Smooth muscle cell (in vitro differentiated cells): ENCODE measurements around the gene TMEM37. TPM values are rescaled to one million over a fixed set of nuclear protein-coding genes. Genes with fewer than 3 reads are reported as not detected.

Experiments
- DNase-seq: peaks from one replicate; lab custom pipeline; 2025; ENCODE audit not compliant: unreplicated experiment; lab: John Stamatoyannopoulos, UW
- H2AFZ ChIP-seq: fragments of 200-600 bp; sonication (generic); 2 replicates; pipeline ENCODE4 v1.6.0; 2016; ENCODE audit warnings: antibody characterized with exemption, low read depth, mild to moderate bottlenecking
- H3F3A ChIP-seq: fragments of 200-600 bp; sonication (generic); 2 replicates; pipeline ENCODE4 v1.6.0; 2017; ENCODE audit warnings: antibody characterized with exemption, low read depth
- H3K27ac ChIP-seq: fragments of 200-600 bp; sonication (generic); 2 replicates; pipeline ENCODE4 v1.5.1; 2016; ENCODE audit warnings: low read depth, mild to moderate bottlenecking
- H3K27me3 ChIP-seq: fragments of 200-600 bp; sonication (generic); 2 replicates; pipeline ENCODE4 v1.6.1; 2016; ENCODE audit warnings: low read depth, mild to moderate bottlenecking
- H3K36me3 ChIP-seq: fragments of 200-600 bp; sonication (generic); 2 replicates; pipeline ENCODE4 v1.5.1; 2016; ENCODE audit warnings: low read depth
- H3K4me1 ChIP-seq: fragments of 200-600 bp; sonication (generic); 2 replicates; pipeline ENCODE4 v1.5.1; 2016; ENCODE audit warnings: low read depth
- H3K4me2 ChIP-seq: fragments of 200-600 bp; sonication (generic); 2 replicates; pipeline ENCODE4 v1.6.0; 2016; ENCODE audit warnings: mild to moderate bottlenecking
- H3K4me3 ChIP-seq: fragments of 200-600 bp; sonication (generic); 2 replicates; pipeline ENCODE4 v1.5.1; 2016; ENCODE audit warnings: mild to moderate bottlenecking
- H3K79me2 ChIP-seq: fragments of 200-600 bp; sonication (generic); 2 replicates; pipeline ENCODE4 v1.6.0; 2016; ENCODE audit warnings: low read depth, mild to moderate bottlenecking
- H3K9ac ChIP-seq: fragments of 200-600 bp; sonication (generic); 2 replicates; pipeline ENCODE4 v1.6.0; 2016; ENCODE audit warnings: low read depth
- H3K9me3 ChIP-seq: fragments of 200-600 bp; sonication (generic); replicated peaks from 2 replicates; pipeline ENCODE4 v1.5.1; 2016; ENCODE audit warnings: low read depth
- H4K20me1 ChIP-seq: fragments of 200-600 bp; sonication (generic); 2 replicates; pipeline ENCODE4 v1.6.0; 2016; ENCODE audit warnings: low read depth
- CTCF ChIP-seq: fragments of 200-600 bp; sonication (generic); IDR thresholded peaks from 2 replicates; pipeline ENCODE4 v1.5.1; 2017; ENCODE audit warnings: borderline replicate concordance, mild to moderate bottlenecking, antibody characterized with exemption; ENCODE audit not compliant: insufficient read depth, poor library complexity, severe bottlenecking
- WGBS: methylation state at CpG from one replicate; pipeline ENCODE4 v1.1.7; 2016; ENCODE audit warnings: low lambda C conversion rate; 5-methylcytosine and 5-hydroxymethylcytosine counted together
- polyA plus RNA-seq: library from polyadenylated mRNA; unstranded; fragments of >200 nt; fragmentation: Nextera tagmentation; extraction: Ambion mirVana; gene quantifications from 2 replicates; pipeline ENCODE4 v1.2.1, GENCODE V29; 2016
- total RNA-seq: library from RNA; depleted of rRNA; stranded (reverse); fragments of >200 nt; gene quantifications from 2 replicates; pipeline ENCODE4 v1.2.3, GENCODE V29; 2014

TMEM37 gene
- total and polyA plus RNA-seq, 2 experiments from 2014 or later: 0.90 to 2.4 TPM

GRCh38 chr2:119472749-119473148 is 41.1 kb downstream of the TMEM37 start:
- Histone ChIP-seq H3K4me1 (peaks cover 10% of the 10 kb centered on the region), H3K27ac (no peak overlapping the region), H3K9me3 (no peaks in the 10 kb centered on the region), H3F3A (no peaks in the 10 kb centered on the region), H3K4me2 (no peak overlapping the region), H2AFZ (no peak overlapping the region), H3K9ac (no peak overlapping the region), H3K36me3 (no peaks in the 10 kb centered on the region), H3K27me3 (no peaks in the 10 kb centered on the region), H3K79me2 (no peaks in the 10 kb centered on the region), H4K20me1 (no peaks in the 10 kb centered on the region), H3K4me3 (no peak overlapping the region)
- 92% methylated on average over 8 of the region's 8 CpGs for WGBS
- no peak for TF ChIP-seq CTCF
- DNase-seq: no peak

DNA sequence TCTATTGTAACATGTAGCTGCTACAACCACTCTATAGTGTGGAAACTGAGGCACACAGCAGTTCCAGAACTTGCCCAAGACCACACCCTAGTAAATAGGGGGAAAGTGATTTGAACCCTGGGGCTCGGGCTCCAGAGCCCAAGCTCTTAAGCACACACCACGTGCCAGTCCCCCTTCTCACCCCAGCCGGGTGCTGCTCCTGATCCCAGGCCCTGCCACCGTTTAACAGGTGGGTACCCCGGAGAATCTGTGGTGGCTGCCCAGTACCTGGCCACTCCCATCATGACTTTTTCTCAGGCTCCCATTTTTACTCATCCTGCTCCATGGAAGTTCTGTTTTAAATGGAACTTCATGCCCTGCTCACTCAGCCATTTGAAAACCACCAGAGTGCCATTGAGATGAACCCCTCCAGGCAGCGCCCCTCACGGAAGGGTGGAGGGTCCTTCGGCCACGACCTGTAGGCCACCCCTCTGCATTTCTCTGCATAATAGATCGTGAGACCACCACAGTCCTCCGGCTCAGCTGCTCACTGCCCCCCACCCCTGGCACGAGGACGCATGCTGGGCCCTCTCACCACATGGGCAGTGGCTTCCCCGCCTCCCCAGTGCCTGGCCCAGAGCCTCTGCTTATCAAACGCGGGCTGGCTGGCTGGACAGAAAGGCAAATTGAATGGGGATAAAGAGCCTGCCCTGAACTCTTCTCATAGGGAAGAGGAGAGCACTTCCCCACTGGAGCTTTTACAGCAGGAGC is 42.1 kb downstream of the TMEM37 start:
- Histone ChIP-seq H2AFZ (no peak overlapping the region), H3K36me3 (no peaks in the 10 kb centered on the region), H4K20me1 (no peaks in the 10 kb centered on the region), H3K27ac (no peak overlapping the region), H3K9me3 (no peaks in the 10 kb centered on the region), H3K4me3 (no peak overlapping the region), H3F3A (no peaks in the 10 kb centered on the region), H3K79me2 (no peaks in the 10 kb centered on the region), H3K27me3 (no peaks in the 10 kb centered on the region), H3K4me1 (peaks cover 10% of the 10 kb centered on the region), H3K4me2 (no peak overlapping the region), H3K9ac (no peak overlapping the region)
- WGBS: 93% methylated on average over 16 of the region's 16 CpGs
- DNase-seq: no peak
- TF ChIP-seq CTCF: no peak

GRCh38 chr2:119474371-119475224 is 42.9 kb downstream of the TMEM37 start:
- Histone ChIP-seq H3K9ac (no peak overlapping the region), H3K36me3 (no peaks in the 10 kb centered on the region), H3K27ac (no peak overlapping the region), H3F3A (no peaks in the 10 kb centered on the region), H3K79me2 (no peaks in the 10 kb centered on the region), H3K9me3 (no peaks in the 10 kb centered on the region), H3K4me3 (no peak overlapping the region), H3K4me1 (peaks cover 10% of the 10 kb centered on the region), H4K20me1 (no peaks in the 10 kb centered on the region), H2AFZ (no peak overlapping the region), H3K4me2 (no peak overlapping the region), H3K27me3 (no peaks in the 10 kb centered on the region)
- no peak for TF ChIP-seq CTCF
- WGBS: 88% methylated on average over 17 of the region's 17 CpGs
- DNase-seq: no peak
